Measurements from ENCODE around the gene GOLGA7B. TPM values are rescaled to one million over a fixed set of nuclear protein-coding genes. Genes with fewer than 3 reads are reported as not detected.

Gene GOLGA7B
- total and polyA plus RNA-seq, 9 of the 15 experiments (the other 6 are each of a cell fraction or from before 2014, with no cell fraction given) = 0.03 to 0.07 (median 0.04) TPM; not detected in 3

DNA sequence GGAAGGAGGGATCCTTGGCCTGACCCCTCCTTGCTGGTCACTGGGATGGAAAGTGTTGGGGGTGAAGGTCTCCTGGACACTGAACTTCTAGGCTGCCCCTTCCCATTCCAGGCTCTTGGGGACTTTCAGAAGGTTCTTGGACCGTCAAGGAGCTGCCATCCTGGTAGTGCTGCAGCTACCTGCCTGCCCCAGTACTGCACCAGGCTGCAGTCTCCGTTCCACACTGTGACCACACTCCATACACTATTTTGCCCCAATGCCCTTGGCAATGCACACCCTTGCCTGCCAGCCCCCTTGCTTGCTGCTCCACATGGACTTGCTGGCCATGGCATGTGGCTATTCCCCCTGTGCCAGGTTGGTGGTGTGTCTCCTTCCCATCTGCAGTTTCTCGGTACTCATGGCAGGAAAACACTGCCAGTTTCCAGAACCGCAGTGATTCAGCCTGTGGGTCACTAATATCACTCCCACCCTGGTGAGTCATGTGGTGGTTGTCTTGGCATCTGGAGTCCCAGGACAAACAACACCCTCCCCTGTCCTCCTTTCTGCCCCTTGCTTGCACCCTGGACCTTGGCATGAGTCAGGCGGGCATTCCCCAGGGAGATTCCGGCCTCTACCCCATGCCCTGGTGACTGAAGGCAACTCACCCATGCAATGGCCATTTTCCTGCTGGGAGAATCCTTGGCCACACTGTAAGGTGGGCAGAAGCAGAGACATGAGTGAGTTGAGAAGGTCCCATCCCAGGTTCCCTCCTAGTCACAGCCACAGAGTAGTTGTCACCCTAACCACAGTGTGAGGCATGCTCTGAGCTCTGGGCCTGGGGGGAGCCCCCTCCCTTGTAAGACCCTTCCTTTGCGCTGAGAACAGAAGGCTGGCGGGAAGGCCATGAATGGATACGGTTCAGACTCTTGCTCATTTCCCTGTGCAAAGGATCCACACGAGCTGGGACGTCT lies 32.8 kb downstream of the GOLGA7B start (continued):
- TF ChIP-seq, protein P1, sequence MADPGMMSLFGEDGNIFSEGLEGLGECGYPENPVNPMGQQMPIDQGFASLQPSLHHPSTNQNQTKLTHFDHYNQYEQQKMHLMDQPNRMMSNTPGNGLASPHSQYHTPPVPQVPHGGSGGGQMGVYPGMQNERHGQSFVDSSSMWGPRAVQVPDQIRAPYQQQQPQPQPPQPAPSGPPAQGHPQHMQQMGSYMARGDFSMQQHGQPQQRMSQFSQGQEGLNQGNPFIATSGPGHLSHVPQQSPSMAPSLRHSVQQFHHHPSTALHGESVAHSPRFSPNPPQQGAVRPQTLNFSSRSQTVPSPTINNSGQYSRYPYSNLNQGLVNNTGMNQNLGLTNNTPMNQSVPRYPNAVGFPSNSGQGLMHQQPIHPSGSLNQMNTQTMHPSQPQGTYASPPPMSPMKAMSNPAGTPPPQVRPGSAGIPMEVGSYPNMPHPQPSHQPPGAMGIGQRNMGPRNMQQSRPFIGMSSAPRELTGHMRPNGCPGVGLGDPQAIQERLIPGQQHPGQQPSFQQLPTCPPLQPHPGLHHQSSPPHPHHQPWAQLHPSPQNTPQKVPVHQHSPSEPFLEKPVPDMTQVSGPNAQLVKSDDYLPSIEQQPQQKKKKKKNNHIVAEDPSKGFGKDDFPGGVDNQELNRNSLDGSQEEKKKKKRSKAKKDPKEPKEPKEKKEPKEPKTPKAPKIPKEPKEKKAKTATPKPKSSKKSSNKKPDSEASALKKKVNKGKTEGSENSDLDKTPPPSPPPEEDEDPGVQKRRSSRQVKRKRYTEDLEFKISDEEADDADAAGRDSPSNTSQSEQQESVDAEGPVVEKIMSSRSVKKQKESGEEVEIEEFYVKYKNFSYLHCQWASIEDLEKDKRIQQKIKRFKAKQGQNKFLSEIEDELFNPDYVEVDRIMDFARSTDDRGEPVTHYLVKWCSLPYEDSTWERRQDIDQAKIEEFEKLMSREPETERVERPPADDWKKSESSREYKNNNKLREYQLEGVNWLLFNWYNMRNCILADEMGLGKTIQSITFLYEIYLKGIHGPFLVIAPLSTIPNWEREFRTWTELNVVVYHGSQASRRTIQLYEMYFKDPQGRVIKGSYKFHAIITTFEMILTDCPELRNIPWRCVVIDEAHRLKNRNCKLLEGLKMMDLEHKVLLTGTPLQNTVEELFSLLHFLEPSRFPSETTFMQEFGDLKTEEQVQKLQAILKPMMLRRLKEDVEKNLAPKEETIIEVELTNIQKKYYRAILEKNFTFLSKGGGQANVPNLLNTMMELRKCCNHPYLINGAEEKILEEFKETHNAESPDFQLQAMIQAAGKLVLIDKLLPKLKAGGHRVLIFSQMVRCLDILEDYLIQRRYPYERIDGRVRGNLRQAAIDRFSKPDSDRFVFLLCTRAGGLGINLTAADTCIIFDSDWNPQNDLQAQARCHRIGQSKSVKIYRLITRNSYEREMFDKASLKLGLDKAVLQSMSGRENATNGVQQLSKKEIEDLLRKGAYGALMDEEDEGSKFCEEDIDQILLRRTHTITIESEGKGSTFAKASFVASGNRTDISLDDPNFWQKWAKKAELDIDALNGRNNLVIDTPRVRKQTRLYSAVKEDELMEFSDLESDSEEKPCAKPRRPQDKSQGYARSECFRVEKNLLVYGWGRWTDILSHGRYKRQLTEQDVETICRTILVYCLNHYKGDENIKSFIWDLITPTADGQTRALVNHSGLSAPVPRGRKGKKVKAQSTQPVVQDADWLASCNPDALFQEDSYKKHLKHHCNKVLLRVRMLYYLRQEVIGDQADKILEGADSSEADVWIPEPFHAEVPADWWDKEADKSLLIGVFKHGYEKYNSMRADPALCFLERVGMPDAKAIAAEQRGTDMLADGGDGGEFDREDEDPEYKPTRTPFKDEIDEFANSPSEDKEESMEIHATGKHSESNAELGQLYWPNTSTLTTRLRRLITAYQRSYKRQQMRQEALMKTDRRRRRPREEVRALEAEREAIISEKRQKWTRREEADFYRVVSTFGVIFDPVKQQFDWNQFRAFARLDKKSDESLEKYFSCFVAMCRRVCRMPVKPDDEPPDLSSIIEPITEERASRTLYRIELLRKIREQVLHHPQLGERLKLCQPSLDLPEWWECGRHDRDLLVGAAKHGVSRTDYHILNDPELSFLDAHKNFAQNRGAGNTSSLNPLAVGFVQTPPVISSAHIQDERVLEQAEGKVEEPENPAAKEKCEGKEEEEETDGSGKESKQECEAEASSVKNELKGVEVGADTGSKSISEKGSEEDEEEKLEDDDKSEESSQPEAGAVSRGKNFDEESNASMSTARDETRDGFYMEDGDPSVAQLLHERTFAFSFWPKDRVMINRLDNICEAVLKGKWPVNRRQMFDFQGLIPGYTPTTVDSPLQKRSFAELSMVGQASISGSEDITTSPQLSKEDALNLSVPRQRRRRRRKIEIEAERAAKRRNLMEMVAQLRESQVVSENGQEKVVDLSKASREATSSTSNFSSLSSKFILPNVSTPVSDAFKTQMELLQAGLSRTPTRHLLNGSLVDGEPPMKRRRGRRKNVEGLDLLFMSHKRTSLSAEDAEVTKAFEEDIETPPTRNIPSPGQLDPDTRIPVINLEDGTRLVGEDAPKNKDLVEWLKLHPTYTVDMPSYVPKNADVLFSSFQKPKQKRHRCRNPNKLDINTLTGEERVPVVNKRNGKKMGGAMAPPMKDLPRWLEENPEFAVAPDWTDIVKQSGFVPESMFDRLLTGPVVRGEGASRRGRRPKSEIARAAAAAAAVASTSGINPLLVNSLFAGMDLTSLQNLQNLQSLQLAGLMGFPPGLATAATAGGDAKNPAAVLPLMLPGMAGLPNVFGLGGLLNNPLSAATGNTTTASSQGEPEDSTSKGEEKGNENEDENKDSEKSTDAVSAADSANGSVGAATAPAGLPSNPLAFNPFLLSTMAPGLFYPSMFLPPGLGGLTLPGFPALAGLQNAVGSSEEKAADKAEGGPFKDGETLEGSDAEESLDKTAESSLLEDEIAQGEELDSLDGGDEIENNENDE (IDR thresholded peaks at IDR 0.05; ENCODE audit: low read depth, low read length) = no peak
- TF ChIP-seq CAMTA2 (CRISPR knock-in tag; conservative IDR thresholded peaks at IDR 0.05) = no peak
- no peak for TF ChIP-seq ELF4 (CRISPR knock-in tag; IDR thresholded peaks at IDR 0.05)

Data from K562 (cell line).